Skeletal muscle satellite cell (primary cell): Measurements from ENCODE around the gene DLG1.
"Not testable (repeated sequence)": the region's sequence is repeated elsewhere in the genome, so short reads cannot be mapped to it uniquely, and the experiment has no call there.

Source experiments
- H3K27me3 ChIP-seq: 2 replicates; pipeline ENCODE4 v1.7.0; 2013; ENCODE audit warnings: low read length; ENCODE audit not compliant: control insufficient read depth, insufficient read depth
- H3K36me3 ChIP-seq: 2 replicates; pipeline ENCODE4 v1.7.0; 2013; ENCODE audit warnings: mild to moderate bottlenecking, control low read depth, low read length; ENCODE audit not compliant: insufficient read depth
- H3K4me1 ChIP-seq: 2 replicates; pipeline ENCODE4 v1.7.0; 2013; ENCODE audit warnings: low read length; ENCODE audit not compliant: control insufficient read depth, insufficient read depth
- H3K4me2 ChIP-seq: 2 replicates; pipeline ENCODE4 v1.7.0; 2013; ENCODE audit warnings: mild to moderate bottlenecking, low read length
- H3K4me3 ChIP-seq: 2 replicates; pipeline ENCODE4 v1.7.0; 2013; ENCODE audit warnings: low read length
- H3K9ac ChIP-seq: 2 replicates; pipeline ENCODE4 v1.7.0; 2013; ENCODE audit warnings: mild to moderate bottlenecking, low read depth, low read length, moderate library complexity
- H3K9me3 ChIP-seq: replicated peaks from 2 replicates; pipeline ENCODE4 v1.7.0; 2013; ENCODE audit warnings: mild to moderate bottlenecking, control low read depth, low read length

DLG1 gene

GRCh38 chr3:197281849-197282248, 16.6 kb downstream of the DLG1 start:
- H3K9me3 ChIP-seq: no peaks in the 10 kb centered on the region
- no peak overlapping the region for H3K4me2 ChIP-seq
- H3K36me3 ChIP-seq: peaks cover 55% of the 10 kb centered on the region
- no peaks in the 10 kb centered on the region for H3K27me3 ChIP-seq
- H3K4me1 ChIP-seq: no peaks in the 10 kb centered on the region
- H3K9ac ChIP-seq: no peak overlapping the region
- no peak overlapping the region for H3K4me3 ChIP-seq

- no peaks in the 10 kb centered on the region for H3K9me3 ChIP-seq
- no peaks in the 10 kb centered on the region for H3K27me3 ChIP-seq
- no peak overlapping the region for H3K9ac ChIP-seq
- no peak overlapping the region for H3K4me2 ChIP-seq
- H3K36me3 ChIP-seq: peaks cover 52% of the 10 kb centered on the region
- H3K4me1 ChIP-seq: no peaks in the 10 kb centered on the region
- H3K4me3 ChIP-seq: no peak overlapping the region
Observed at GRCh38 chr3:197280156-197280555, 18.3 kb downstream of the DLG1 start.

GRCh38 chr3:197278933-197279332, 19.5 kb downstream of the DLG1 start:
- peaks cover 53% of the 10 kb centered on the region for H3K36me3 ChIP-seq

GRCh38 chr3:197276808-197277207, 21.6 kb downstream of the DLG1 start:
- not testable (repeated sequence) for H3K4me3 ChIP-seq, H3K4me2 ChIP-seq, H3K27me3 ChIP-seq, H3K9ac ChIP-seq, H3K4me1 ChIP-seq, H3K9me3 ChIP-seq
- H3K36me3 ChIP-seq: peaks cover 45% of the 10 kb centered on the region

More at GRCh38 chr3:197278933-197279332, 19.5 kb downstream of the DLG1 start:
- Histone ChIP-seq H3K4me3 (no peak overlapping the region), H3K4me2 (no peak overlapping the region), H3K9ac (no peak overlapping the region), H3K27me3 (no peaks in the 10 kb centered on the region), H3K4me1 (no peaks in the 10 kb centered on the region), H3K9me3 (no peaks in the 10 kb centered on the region)

- H3K9ac ChIP-seq: no peak overlapping the region
- no peaks in the 10 kb centered on the region for H3K27me3 ChIP-seq
- no peak overlapping the region for H3K4me2 ChIP-seq
- peaks cover 16% of the 10 kb centered on the region for H3K36me3 ChIP-seq
- no peak overlapping the region for H3K4me3 ChIP-seq
- no peaks in the 10 kb centered on the region for H3K9me3 ChIP-seq
- H3K4me1 ChIP-seq: no peaks in the 10 kb centered on the region
Observed at GRCh38 chr3:197270558-197271317, 27.7 kb downstream of the DLG1 start.

- H3K36me3 ChIP-seq: peaks cover 1% of the 10 kb centered on the region
Observed at GRCh38 chr3:197269024-197269423, 29.4 kb downstream of the DLG1 start.

GRCh38 chr3:197268294-197268693, 30.1 kb downstream of the DLG1 start:
- peaks cover under 1% of the 10 kb centered on the region for H3K36me3 ChIP-seq
- H3K4me1 ChIP-seq: no peaks in the 10 kb centered on the region
- H3K4me3 ChIP-seq: no peak overlapping the region
- H3K9me3 ChIP-seq: no peaks in the 10 kb centered on the region
- no peaks in the 10 kb centered on the region for H3K27me3 ChIP-seq
- no peak overlapping the region for H3K9ac ChIP-seq
- no peak overlapping the region for H3K4me2 ChIP-seq

More at GRCh38 chr3:197269024-197269423, 29.4 kb downstream of the DLG1 start:
- no peak overlapping the region for H3K4me2 ChIP-seq
- H3K4me1 ChIP-seq: no peaks in the 10 kb centered on the region
- H3K9me3 ChIP-seq: no peaks in the 10 kb centered on the region
- H3K4me3 ChIP-seq: no peak overlapping the region
- no peaks in the 10 kb centered on the region for H3K27me3 ChIP-seq
- H3K9ac ChIP-seq: no peak overlapping the region

- H3K9ac ChIP-seq: no peak overlapping the region
- H3K36me3 ChIP-seq: peaks cover 8% of the 10 kb centered on the region
- no peaks in the 10 kb centered on the region for H3K9me3 ChIP-seq
- no peaks in the 10 kb centered on the region for H3K27me3 ChIP-seq
- no peak overlapping the region for H3K4me2 ChIP-seq
- no peak overlapping the region for H3K4me3 ChIP-seq
- no peaks in the 10 kb centered on the region for H3K4me1 ChIP-seq
Observed at GRCh38 chr3:197266331-197266730, 32.1 kb downstream of the DLG1 start.

GRCh38 chr3:197262709-197263108, 35.7 kb downstream of the DLG1 start:
- H3K9me3 ChIP-seq: no peaks in the 10 kb centered on the region
- H3K4me2 ChIP-seq: no peak overlapping the region
- peaks cover 8% of the 10 kb centered on the region for H3K36me3 ChIP-seq
- no peak overlapping the region for H3K4me3 ChIP-seq
- no peak overlapping the region for H3K9ac ChIP-seq
- H3K27me3 ChIP-seq: no peaks in the 10 kb centered on the region
- H3K4me1 ChIP-seq: no peaks in the 10 kb centered on the region

GRCh38 chr3:197261164-197261509, 37.3 kb downstream of the DLG1 start:
- Histone ChIP-seq H3K4me3 (no peak overlapping the region), H3K27me3 (no peaks in the 10 kb centered on the region), H3K9me3 (no peaks in the 10 kb centered on the region), H3K36me3 (peaks cover 8% of the 10 kb centered on the region), H3K4me2 (no peak overlapping the region), H3K4me1 (no peaks in the 10 kb centered on the region), H3K9ac (no peak overlapping the region)

- Histone ChIP-seq H3K4me2 (no peak overlapping the region), H3K27me3 (no peaks in the 10 kb centered on the region), H3K4me1 (no peaks in the 10 kb centered on the region), H3K9ac (no peak overlapping the region), H3K36me3 (peaks cover 8% of the 10 kb centered on the region), H3K9me3 (no peaks in the 10 kb centered on the region), H3K4me3 (no peak overlapping the region)
Observed at GRCh38 chr3:197260491-197261163, 37.8 kb downstream of the DLG1 start.

GRCh38 chr3:197259096-197259495, 39.3 kb downstream of the DLG1 start:
- no peak overlapping the region for H3K4me2 ChIP-seq
- no peaks in the 10 kb centered on the region for H3K4me1 ChIP-seq
- no peak overlapping the region for H3K9ac ChIP-seq
- no peaks in the 10 kb centered on the region for H3K9me3 ChIP-seq
- peaks cover 8% of the 10 kb centered on the region for H3K36me3 ChIP-seq
- H3K27me3 ChIP-seq: no peaks in the 10 kb centered on the region
- H3K4me3 ChIP-seq: no peak overlapping the region
